Prostate gland (tissue), 2 donors: ENCODE data around the gene PCNT.

Experiments used
- POLR2A ChIP-seq: fragments of 450-650 bp; IDR thresholded peaks from one replicate; pipeline ENCODE4 v1.6.1; 2016; ENCODE audit warnings: antibody characterized with exemption, mild to moderate bottlenecking
- POLR2AphosphoS5 ChIP-seq: sonication (generic); formaldehyde crosslinking; IDR thresholded peaks from one replicate; pipeline ENCODE4 v1.6.1; 2017; ENCODE audit warnings: antibody characterized with exemption
- TF ChIP-seq, protein P1 (sequence below), 4 experiments: fragments of 200-600 bp in 2 of 4; fragments of 450-650 bp in 2 of 4; sonication (generic) in 2 of 4; IDR thresholded peaks; 1 replicate in 3 of 4; 2 replicates in 1 of 4; pipeline ENCODE4 v1.5.1; 2016 to 2019; ENCODE audit warnings: antibody characterized with exemption in 4 of 4, mild to moderate bottlenecking in 2 of 4, moderate library complexity in 2 of 4

DNA sequence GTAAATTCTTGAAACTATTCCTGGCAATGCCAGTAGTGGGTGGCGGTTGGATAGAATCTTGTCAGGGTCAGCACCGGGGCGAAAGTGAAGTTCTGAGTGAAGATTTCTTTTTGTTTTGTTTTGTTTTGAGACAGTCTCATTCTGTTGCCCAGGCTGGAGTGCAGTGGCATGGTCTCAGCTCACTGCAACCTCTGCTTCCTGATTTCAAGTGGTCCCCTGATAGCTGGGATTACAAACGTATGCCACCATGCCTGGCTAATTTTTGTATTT is 33.3 kb downstream of the PCNT start:
- TF ChIP-seq, protein P1, sequence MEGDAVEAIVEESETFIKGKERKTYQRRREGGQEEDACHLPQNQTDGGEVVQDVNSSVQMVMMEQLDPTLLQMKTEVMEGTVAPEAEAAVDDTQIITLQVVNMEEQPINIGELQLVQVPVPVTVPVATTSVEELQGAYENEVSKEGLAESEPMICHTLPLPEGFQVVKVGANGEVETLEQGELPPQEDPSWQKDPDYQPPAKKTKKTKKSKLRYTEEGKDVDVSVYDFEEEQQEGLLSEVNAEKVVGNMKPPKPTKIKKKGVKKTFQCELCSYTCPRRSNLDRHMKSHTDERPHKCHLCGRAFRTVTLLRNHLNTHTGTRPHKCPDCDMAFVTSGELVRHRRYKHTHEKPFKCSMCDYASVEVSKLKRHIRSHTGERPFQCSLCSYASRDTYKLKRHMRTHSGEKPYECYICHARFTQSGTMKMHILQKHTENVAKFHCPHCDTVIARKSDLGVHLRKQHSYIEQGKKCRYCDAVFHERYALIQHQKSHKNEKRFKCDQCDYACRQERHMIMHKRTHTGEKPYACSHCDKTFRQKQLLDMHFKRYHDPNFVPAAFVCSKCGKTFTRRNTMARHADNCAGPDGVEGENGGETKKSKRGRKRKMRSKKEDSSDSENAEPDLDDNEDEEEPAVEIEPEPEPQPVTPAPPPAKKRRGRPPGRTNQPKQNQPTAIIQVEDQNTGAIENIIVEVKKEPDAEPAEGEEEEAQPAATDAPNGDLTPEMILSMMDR (IDR thresholded peaks at IDR 0.05): no peak
- no peak for TF ChIP-seq POLR2AphosphoS5
- TF ChIP-seq POLR2A: no peak
